Spleen (tissue), 7 donors: ENCODE data around the gene MON1B.

Source experiments
- CTCF ChIP-seq, 11 experiments: fragments of 200-600 bp in 7 of 11; fragments of 450-650 bp in 4 of 11; sonication (generic) in 4 of 11; IDR thresholded peaks in 8 of 11; conservative IDR thresholded peaks in 3 of 11; 1 replicate in 7 of 11; 2 replicates in 4 of 11; pipeline versions ENCODE4 v1.4.0 to v1.8.0; 2016 to 2021; ENCODE audit warnings: antibody characterized with exemption in 11 of 11, inconsistent platforms in 4 of 11, mild to moderate bottlenecking in 1 of 11
- POLR2A ChIP-seq, 3 donors: fragments of 450-650 bp; IDR thresholded peaks; one replicate each; pipeline ENCODE4 v1.5.1; 2017; ENCODE audit warnings: antibody characterized with exemption in 3 of 3, mild to moderate bottlenecking in 1 of 3
- donor health status: DM: no; HTN: no; CAD: no; lungs with moderate emphysema.
- donor health status: DM: no; HTN: no; CAD: no.
- donor health status: DM: no; HTN: no; CAD: no.

DNA sequence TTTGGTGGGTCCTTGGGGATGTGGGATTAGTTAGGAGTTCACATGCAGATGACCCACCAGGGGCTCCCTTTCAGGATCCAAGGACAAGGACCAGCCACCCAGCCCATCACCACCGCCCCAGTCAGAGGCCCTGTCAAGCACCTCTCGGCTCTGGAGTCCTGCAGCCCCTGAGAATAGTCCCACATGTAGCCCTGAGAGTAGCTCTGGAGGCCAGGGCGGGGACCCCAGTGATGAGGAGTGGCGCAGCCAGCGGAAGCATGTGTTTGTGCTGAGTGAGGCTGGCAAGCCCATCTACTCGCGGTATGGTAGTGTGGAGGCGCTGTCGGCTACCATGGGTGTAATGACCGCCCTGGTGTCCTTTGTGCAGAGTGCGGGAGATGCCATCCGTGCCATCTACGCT is 2.4 kb downstream of the MON1B start:
- no peak for TF ChIP-seq CTCF (IDR thresholded peaks at IDR 0.05 in 8 of 11, conservative IDR thresholded peaks at IDR 0.05 in 3 of 11)
- no peak for TF ChIP-seq POLR2A (IDR thresholded peaks at IDR 0.05)
